ENCODE results near the gene CCDC82.

The CCDC82 gene

GRCh38 chr11:96329419-96329818, 60.3 kb downstream of the CCDC82 start:
- DNase-seq (ENCODE audit: low spot score) = no peak

- no peak for DNase-seq (ENCODE audit: low spot score)
Measured at GRCh38 chr11:96328395-96329010, 61.2 kb downstream of the CCDC82 start.

- DNase-seq (ENCODE audit: low spot score) = no peak
Measured at GRCh38 chr11:96326959-96327358, 62.8 kb downstream of the CCDC82 start.

- DNase-seq (ENCODE audit: low spot score) = no peak
Measured at GRCh38 chr11:96324912-96325311, 64.8 kb downstream of the CCDC82 start.

GRCh38 chr11:96323642-96323985, 66.1 kb downstream of the CCDC82 start:
- no peak for DNase-seq (ENCODE audit: low spot score)

GRCh38 chr11:96322775-96323641, 66.7 kb downstream of the CCDC82 start:
- DNase-seq (ENCODE audit: low spot score) = no peak

- no peak for DNase-seq (ENCODE audit: low spot score)
Measured at GRCh38 chr11:96321091-96321490, 68.6 kb downstream of the CCDC82 start.

- DNase-seq (ENCODE audit: low spot score) = no peak
Measured at GRCh38 chr11:96319898-96320656, 69.6 kb downstream of the CCDC82 start.

- DNase-seq (ENCODE audit: low spot score) = no peak
Measured at GRCh38 chr11:96318850-96319249, 70.9 kb downstream of the CCDC82 start.

GRCh38 chr11:96318399-96318798, 71.3 kb downstream of the CCDC82 start:
- DNase-seq (ENCODE audit: low spot score) = no peak

- DNase-seq (ENCODE audit: low spot score) = no peak
Measured at GRCh38 chr11:96317985-96318384, 71.7 kb downstream of the CCDC82 start.

GRCh38 chr11:96317571-96317970, 72.1 kb downstream of the CCDC82 start:
- DNase-seq (ENCODE audit: low spot score) = no peak

GRCh38 chr11:96316869-96317268, 72.8 kb downstream of the CCDC82 start:
- DNase-seq (ENCODE audit: low spot score) = no peak

- no peak for DNase-seq (ENCODE audit: low spot score)
Measured at GRCh38 chr11:96315476-96315875, 74.2 kb downstream of the CCDC82 start.

GRCh38 chr11:96314326-96315020, 75.2 kb downstream of the CCDC82 start:
- DNase-seq (ENCODE audit: low spot score) = no peak

GRCh38 chr11:96313163-96313562, 76.5 kb downstream of the CCDC82 start:
- DNase-seq (ENCODE audit: low spot score) = no peak

GRCh38 chr11:96311120-96311568, 78.6 kb downstream of the CCDC82 start:
- no peak for DNase-seq (ENCODE audit: low spot score)

- DNase-seq (ENCODE audit: low spot score) = no peak
Measured at GRCh38 chr11:96310236-96310635, 79.5 kb downstream of the CCDC82 start.

- DNase-seq (ENCODE audit: low spot score) = no peak
Measured at GRCh38 chr11:96309643-96310017, 80.1 kb downstream of the CCDC82 start.

GRCh38 chr11:96309016-96309642, 80.6 kb downstream of the CCDC82 start:
- no peak for DNase-seq (ENCODE audit: low spot score)

- DNase-seq (ENCODE audit: low spot score) = no peak
Measured at GRCh38 chr11:96307776-96308140, 82.0 kb downstream of the CCDC82 start.
